GM23248 (cell line): ENCODE results near the gene ARHGAP25. TPM values are rescaled to one million over a fixed set of nuclear protein-coding genes. Genes with fewer than 3 reads are reported as not detected.

Experiments used
- DNase-seq: peaks from one replicate; pipeline ENCODE4 v3.0.0-alpha.2; 2015
- H2AFZ ChIP-seq: fragments of 200-600 bp; sonication (generic); 2 replicates; pipeline ENCODE4 v1.6.1; 2016; ENCODE audit warnings: antibody characterized with exemption
- H3F3A ChIP-seq: fragments of 200-600 bp; sonication (generic); 2 replicates; pipeline ENCODE4 v1.6.1; 2016; ENCODE audit warnings: mild to moderate bottlenecking, antibody characterized with exemption, mixed run types; ENCODE audit not compliant: insufficient read depth
- H3K27ac ChIP-seq: fragments of 200-600 bp; sonication (generic); 2 replicates; pipeline ENCODE4 v1.5.1; 2016; ENCODE audit warnings: mild to moderate bottlenecking
- H3K27me3 ChIP-seq: fragments of 200-600 bp; sonication (generic); replicated peaks from 2 replicates; pipeline ENCODE4 v1.6.1; 2016; ENCODE audit warnings: mild to moderate bottlenecking; ENCODE audit not compliant: insufficient read depth
- H3K36me3 ChIP-seq: fragments of 200-600 bp; sonication (generic); 2 replicates; pipeline ENCODE4 v1.6.1; 2016; ENCODE audit warnings: low read depth, mild to moderate bottlenecking
- H3K4me1 ChIP-seq: fragments of 200-600 bp; sonication (generic); 2 replicates; pipeline ENCODE4 v1.6.1; 2016; ENCODE audit warnings: mild to moderate bottlenecking; ENCODE audit not compliant: insufficient read depth
- H3K4me2 ChIP-seq: fragments of 200-600 bp; sonication (generic); one replicate; pipeline ENCODE4 v1.6.1; 2016; ENCODE audit warnings: mild to moderate bottlenecking; ENCODE audit not compliant: unreplicated experiment
- H3K4me3 ChIP-seq: fragments of 200-600 bp; sonication (generic); 2 replicates; pipeline ENCODE4 v1.5.1; 2016; ENCODE audit warnings: mild to moderate bottlenecking
- H3K79me2 ChIP-seq: fragments of 200-600 bp; sonication (generic); 2 replicates; pipeline ENCODE4 v1.6.1; 2016; ENCODE audit warnings: mild to moderate bottlenecking; ENCODE audit not compliant: insufficient read depth
- H3K9ac ChIP-seq: fragments of 200-600 bp; sonication (generic); 2 replicates; pipeline ENCODE4 v1.6.1; 2016; ENCODE audit warnings: mild to moderate bottlenecking
- H3K9me2 ChIP-seq: fragments of 200-600 bp; sonication (generic); 2 replicates; pipeline ENCODE4 v1.6.1; 2016; ENCODE audit warnings: mixed run types, mild to moderate bottlenecking, moderate library complexity; ENCODE audit not compliant: insufficient read depth
- H3K9me3 ChIP-seq: fragments of 200-600 bp; sonication (generic); one replicate; pipeline ENCODE4 v1.6.1; 2017; ENCODE audit warnings: low read depth
- H4K20me1 ChIP-seq: fragments of 200-600 bp; sonication (generic); 2 replicates; pipeline ENCODE4 v1.6.0; 2016; ENCODE audit not compliant: insufficient read depth
- EZH2 ChIP-seq: fragments of 200-600 bp; sonication (generic); IDR thresholded peaks from 2 replicates; pipeline ENCODE4 v1.6.1; 2018; ENCODE audit warnings: antibody characterized with exemption, mild to moderate bottlenecking; ENCODE audit not compliant: insufficient read depth, poor library complexity, severe bottlenecking
- EZH2phosphoT487 ChIP-seq: fragments of 200-600 bp; sonication (generic); IDR thresholded peaks from 2 replicates; pipeline ENCODE4 v1.6.1; 2018; ENCODE audit warnings: antibody characterized with exemption, moderate library complexity, mild to moderate bottlenecking, low read depth; ENCODE audit not compliant: insufficient read depth
- WGBS, 2 experiments: methylation state at CpG; one replicate each; pipeline ENCODE4 v1.1.6; 2015 to 2017; ENCODE audit warnings: low lambda C conversion rate in 2 of 2, low coverage in 1 of 2; ENCODE audit errors: missing lambda C conversion rate in 2 of 2; 5-methylcytosine and 5-hydroxymethylcytosine counted together
- in situ Hi-C: fragments of 300-500 bp; cut with MboI; formaldehyde crosslinking; loops from 2 replicates; pipeline ENCODE4 v1.15.0; 2020
- polyA plus RNA-seq: library from polyadenylated mRNA; unstranded; fragments of >200 nt; fragmentation: Nextera tagmentation; extraction: Ambion mirVana; gene quantifications from 2 replicates; pipeline ENCODE4 v1.2.1, GENCODE V29; 2016
- total RNA-seq: library from RNA; depleted of rRNA; stranded (reverse); fragments of >200 nt; shearing (Covaris generic); gene quantifications from 2 replicates; pipeline ENCODE4 v1.2.3, GENCODE V29; 2014

ARHGAP25 gene
- total and polyA plus RNA-seq, 2 experiments from 2014 or later: not detected

DNA sequence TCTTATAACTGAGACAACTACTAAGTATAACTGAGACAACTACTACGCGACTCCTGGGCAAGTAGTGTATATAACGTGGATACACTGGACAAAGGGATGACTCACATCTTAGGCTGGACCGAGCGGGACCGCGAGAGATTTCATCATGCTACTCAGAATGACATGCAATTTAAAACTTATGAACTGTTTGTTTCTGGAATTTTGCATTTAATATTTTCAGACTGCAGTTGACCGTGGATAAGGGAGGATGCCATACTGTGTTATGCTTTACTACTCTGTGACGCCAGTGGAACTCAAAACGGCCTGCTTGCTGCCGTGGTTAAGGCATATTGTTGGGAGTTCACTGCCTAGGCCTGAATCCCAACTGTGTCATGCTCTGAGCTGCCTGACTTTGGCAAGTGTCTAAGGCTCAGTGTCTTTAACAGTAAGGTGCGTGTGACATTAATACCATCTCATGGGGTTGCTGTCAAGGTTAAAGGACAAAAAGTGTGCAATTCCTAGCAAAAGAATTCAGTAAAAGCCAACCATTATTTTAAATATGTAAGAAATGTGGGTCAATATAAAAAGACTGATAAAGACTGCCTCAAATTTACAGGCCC lies 72.0 kb downstream of the ARHGAP25 start:
- H3K4me2 ChIP-seq: no peak overlapping the region
- no peak overlapping the region for H3K4me3 ChIP-seq
- peaks cover 6% of the 10 kb centered on the region for H3K27me3 ChIP-seq
- in situ Hi-C loops: no loop called here
- TF ChIP-seq EZH2phosphoT487 (no peak), EZH2 (no peak)
- peak overlapping the region; percentile 20; the same call in 1 of the 2 replicates for H3K27ac ChIP-seq
- no peaks in the 10 kb centered on the region for H3K36me3 ChIP-seq
- no peaks in the 10 kb centered on the region for H3F3A ChIP-seq
- 0 out of 2 replicates have a peak overlapping the region, but pooled peaks have one; percentile 12 for H3K9ac ChIP-seq
- H3K9me2 ChIP-seq: no peaks in the 10 kb centered on the region
- no peaks in the 10 kb centered on the region for H3K9me3 ChIP-seq
- H3K4me1 ChIP-seq: 0 out of 2 replicates have a peak, but pooled peaks cover 3% of the 10 kb centered on the region
- 52 to 63% methylated on average over 12 of the region's 12 CpGs for WGBS, 2 experiments
- H3K79me2 ChIP-seq: no peaks in the 10 kb centered on the region
- H4K20me1 ChIP-seq: no peaks in the 10 kb centered on the region
- peak; percentile 72 for DNase-seq
- peak overlapping the region; percentile 57; the same call in 1 of the 2 replicates for H2AFZ ChIP-seq

- no peaks in the 10 kb centered on the region for H3K9me2 ChIP-seq
- H3K27me3 ChIP-seq: peaks cover 6% of the 10 kb centered on the region; the same call in 1 of the 2 replicates
- 13 to 18% methylated on average over 6 of the region's 6 CpGs for WGBS, 2 experiments
- no peaks in the 10 kb centered on the region for H3K9me3 ChIP-seq
- no peak overlapping the region for H3K27ac ChIP-seq
- peak overlapping the region; percentile 5 for H3K4me2 ChIP-seq
- H4K20me1 ChIP-seq: no peaks in the 10 kb centered on the region
- H2AFZ ChIP-seq: no peak overlapping the region
- H3K4me3 ChIP-seq: no peak overlapping the region
- no peaks in the 10 kb centered on the region for H3K79me2 ChIP-seq
- in situ Hi-C loops: no loop called here
- no peaks in the 10 kb centered on the region for H3K36me3 ChIP-seq
- no peaks in the 10 kb centered on the region for H3F3A ChIP-seq
- peak; percentile 46 for DNase-seq
- 0 out of 2 replicates have a peak, but pooled peaks cover 3% of the 10 kb centered on the region for H3K4me1 ChIP-seq
- no peak overlapping the region for H3K9ac ChIP-seq
- TF ChIP-seq EZH2phosphoT487: no peak
- no peak for TF ChIP-seq EZH2
These were observed 73.2 kb downstream of the ARHGAP25 start for GRCh38 chr2:68807821-68808266.

DNA sequence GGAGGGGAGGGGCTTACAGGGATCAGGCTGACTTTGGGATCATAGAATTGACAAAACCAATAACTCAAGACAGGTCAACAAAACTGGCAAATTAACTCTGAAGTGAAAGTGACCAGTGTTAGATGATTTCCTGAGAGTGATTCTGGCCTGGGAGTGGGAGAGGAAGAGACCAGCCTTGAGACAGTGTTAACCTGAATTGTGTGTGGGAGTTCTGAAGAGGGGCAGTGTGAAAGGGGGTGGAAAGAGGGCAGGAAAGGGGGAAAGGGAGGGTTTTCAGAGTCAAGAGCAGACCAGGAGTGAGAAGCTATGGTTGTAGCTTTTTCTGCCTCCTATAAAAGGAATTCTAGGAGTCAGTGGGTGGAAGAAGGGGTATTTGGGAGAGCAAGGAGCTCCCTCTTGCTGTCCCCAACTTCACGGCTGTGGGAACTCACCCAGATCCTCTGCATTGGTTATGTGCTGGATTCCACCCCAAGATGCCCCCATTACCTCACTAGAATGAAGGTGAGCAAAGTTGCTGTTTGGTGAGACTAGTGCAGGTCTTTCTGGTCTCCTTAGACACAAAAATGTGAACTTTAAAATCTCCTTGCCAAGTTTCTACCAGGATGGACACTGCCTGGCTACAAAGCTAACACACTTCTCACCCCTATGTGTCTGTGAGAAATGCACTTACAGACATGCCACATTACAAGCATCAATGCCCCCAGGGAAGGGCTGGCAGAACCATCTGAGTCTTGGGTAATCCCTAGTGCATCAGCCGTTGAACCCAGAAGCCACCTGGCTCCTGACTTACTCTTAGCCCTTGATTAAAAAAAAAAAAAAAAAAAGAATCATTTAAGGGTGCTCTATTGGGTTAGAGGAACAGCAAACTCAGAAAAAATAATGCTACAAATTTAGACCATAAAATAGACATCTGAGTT lies 75.0 kb downstream of the ARHGAP25 start:
- no peaks in the 10 kb centered on the region for H3K36me3 ChIP-seq
- H3K79me2 ChIP-seq: no peaks in the 10 kb centered on the region
- no peaks in the 10 kb centered on the region for H4K20me1 ChIP-seq
- H3F3A ChIP-seq: no peaks in the 10 kb centered on the region
- H3K27ac ChIP-seq: no peak overlapping the region
- WGBS, 2 experiments: 45 to 53% methylated on average over 2 of the region's 2 CpGs
- H3K9me2 ChIP-seq: no peaks in the 10 kb centered on the region
- no peak overlapping the region for H2AFZ ChIP-seq
- no peak for TF ChIP-seq EZH2
- TF ChIP-seq EZH2phosphoT487: no peak
- in situ Hi-C loops: no loop called here
- H3K9me3 ChIP-seq: no peaks in the 10 kb centered on the region
- DNase-seq: no peak
- no peak overlapping the region for H3K9ac ChIP-seq
- no peak overlapping the region for H3K4me2 ChIP-seq
- H3K4me3 ChIP-seq: no peak overlapping the region
- no peaks in the 10 kb centered on the region for H3K27me3 ChIP-seq
- H3K4me1 ChIP-seq: 0 out of 2 replicates have a peak, but pooled peaks cover 3% of the 10 kb centered on the region

DNA sequence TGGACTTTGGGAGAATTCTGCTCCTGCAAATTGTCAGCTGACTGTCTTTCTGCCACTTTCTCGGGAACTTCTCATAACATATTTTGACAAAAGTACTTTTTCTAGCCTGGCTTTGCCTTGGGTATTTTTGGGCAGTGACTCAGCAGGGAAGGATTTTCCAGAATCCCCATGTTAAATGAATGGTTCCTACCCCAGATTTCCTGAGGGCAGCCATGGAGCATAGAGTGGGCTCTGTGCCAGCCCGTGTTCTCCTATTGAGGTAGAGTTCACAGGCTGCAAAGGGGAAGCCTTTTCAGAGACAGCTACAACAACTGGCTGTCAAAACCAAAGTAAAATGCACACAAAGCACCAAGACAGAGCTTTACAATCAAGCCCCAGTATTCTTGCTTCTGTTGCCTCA lies 76.8 kb downstream of the ARHGAP25 start:
- H3K36me3 ChIP-seq: no peaks in the 10 kb centered on the region
- no peaks in the 10 kb centered on the region for H4K20me1 ChIP-seq
- H3K4me3 ChIP-seq: no peak overlapping the region
- H3K9ac ChIP-seq: no peak overlapping the region
- in situ Hi-C loops: no loop called here
- TF ChIP-seq EZH2 (no peak), EZH2phosphoT487 (no peak)
- no peak overlapping the region for H2AFZ ChIP-seq
- H3K9me3 ChIP-seq: no peaks in the 10 kb centered on the region
- DNase-seq: peak; percentile 33
- H3K27me3 ChIP-seq: no peaks in the 10 kb centered on the region
- no peaks in the 10 kb centered on the region for H3F3A ChIP-seq
- 0 out of 2 replicates have a peak, but pooled peaks cover 3% of the 10 kb centered on the region for H3K4me1 ChIP-seq
- no peaks in the 10 kb centered on the region for H3K79me2 ChIP-seq
- H3K27ac ChIP-seq: no peak overlapping the region
- H3K4me2 ChIP-seq: no peak overlapping the region
- H3K9me2 ChIP-seq: no peaks in the 10 kb centered on the region
- WGBS, 2 experiments: 4 to 10% methylated on average over 2 of the region's 2 CpGs
